GM10248 (cell line): ENCODE measurements around the gene RCBTB2.

Experiments used
- CTCF ChIA-PET: fragments of 300-600 bp; sonication (Branson Sonifier 250); formaldehyde crosslinking; extraction: SDS; loops from one replicate; lab custom pipeline; 2021; ENCODE audit warnings: antibody characterized with exemption; lab: Yijun Ruan, JAX
- POLR2A ChIA-PET: fragments of 350-650 bp; sonication (Branson Sonifier 250); formaldehyde crosslinking; extraction: SDS; loops from one replicate; lab custom pipeline; 2020; ENCODE audit warnings: antibody characterized with exemption; lab: Yijun Ruan, JAX
- DNase-seq: peaks from one replicate; pipeline ENCODE4 v3.0.0; 2012; ENCODE audit errors: extremely low spot score
- CTCF ChIP-seq: IDR thresholded peaks from 2 replicates; pipeline ENCODE4 v1.5.1; 2012; ENCODE audit warnings: mild to moderate bottlenecking, low read depth; ENCODE audit errors: extremely low read depth, missing control alignments, control extremely low read depth

The RCBTB2 gene

GRCh38 chr13:48578516-48579164 lies 45.8 kb upstream of the RCBTB2 start:
- ChIA-PET CTCF (interaction anchor here (0.8 to 7.1 kb wide), 16 partner anchors 8 to 484 kb away, joined by 3 to 123 read pairs (median 5); partner anchors contain the start of gene MED4), POLR2A (interaction anchor here (1.0 kb wide), 1 partner anchor 17 kb away, joined by 4 read pairs; no protein-coding TSS in a partner anchor)
- TF ChIP-seq CTCF = no peak
- DNase-seq = no peak

GRCh38 chr13:48576448-48577010 lies 43.6 kb upstream of the RCBTB2 start:
- TF ChIP-seq CTCF = no peak
- ChIA-PET CTCF (interaction anchor here (0.7 to 1.3 kb wide), 3 partner anchors 30 to 482 kb away, joined by 3 read pairs; partner anchors contain the start of gene MED4), POLR2A (no interaction called here)
- no peak for DNase-seq

GRCh38 chr13:48575031-48575430 lies 42.2 kb upstream of the RCBTB2 start:
- TF ChIP-seq CTCF = no peak
- ChIA-PET POLR2A (no interaction called here), CTCF (interaction anchor here (1.0 to 1.6 kb wide), 2 partner anchors 12 to 13 kb away, joined by 3 to 4 read pairs; no protein-coding TSS in a partner anchor)
- DNase-seq = no peak

- ChIA-PET CTCF (interaction anchor here (1.6 kb wide), 2 partner anchors 12 to 21 kb away, joined by 4 read pairs; no protein-coding TSS in a partner anchor), POLR2A (no interaction called here)
- no peak for TF ChIP-seq CTCF
- no peak for DNase-seq
These were observed 41.3 kb upstream of the RCBTB2 start for GRCh38 chr13:48574041-48574796.

- no peak for DNase-seq
- POLR2A ChIA-PET = no interaction called here
- CTCF ChIA-PET = interaction anchor here (1.6 kb wide), 1 partner anchor 20 kb away, joined by 4 read pairs; no protein-coding TSS in a partner anchor
These were observed 40.5 kb upstream of the RCBTB2 start for GRCh38 chr13:48573213-48574007.

More at GRCh38 chr13:48573213-48574007, 40.5 kb upstream of the RCBTB2 start:
- TF ChIP-seq CTCF = no peak
